ENCODE data around the gene SUN5. TPM values are rescaled to one million over a fixed set of nuclear protein-coding genes. Genes with fewer than 3 reads are reported as not detected.

SUN5 gene
- total and polyA plus RNA-seq, 2 donors (not counting 1 experiment from before 2014, with no cell fraction given): not detected

GRCh38 chr20:32960222-32960518, 44.1 kb downstream of the SUN5 start:
- Histone ChIP-seq H3K4me3 (ENCODE audit: control extremely low read depth in 1 of 5, extremely low read depth in 1 of 5, insufficient read depth in 1 of 5, low read depth in 2 of 5, low read length in 4 of 5) (no peak overlapping the region), H3K4me1 (ENCODE audit: control insufficient read depth in 2 of 2, insufficient read depth in 2 of 2, low read length in 2 of 2) (no peaks in the 10 kb centered on the region), H3K9ac (ENCODE audit: low read length) (no peak overlapping the region), H2AFZ (ENCODE audit: insufficient read depth, low read depth, low read length, poor library complexity, severe bottlenecking) (no peak overlapping the region), H3K27ac (ENCODE audit: low read length in 2 of 2) (no peak overlapping the region), H3K9me3 (ENCODE audit: control extremely low read depth in 1 of 3, control insufficient read depth in 2 of 3, insufficient read depth in 1 of 3, low read length in 2 of 3) (peaks cover 0 to 31% (median 25%) of the 10 kb centered on the region in 3 donors), H3K36me3 (replicated peaks in 1 of 2; ENCODE audit: control extremely low read depth in 1 of 2, control insufficient read depth in 1 of 2, extremely low read depth in 1 of 2, insufficient read depth in 2 of 2, low read length in 1 of 2) (no peaks in the 10 kb centered on the region), H3K79me2 (ENCODE audit: control insufficient read depth, insufficient read depth, low read length) (no peaks in the 10 kb centered on the region), H3K27me3 (replicated peaks in 1 of 4; ENCODE audit: control extremely low read depth in 1 of 4, control insufficient read depth in 3 of 4, insufficient read depth in 4 of 4, low read length in 3 of 4) (no peaks in the 10 kb centered on the region), H3K4me2 (replicated peaks; ENCODE audit: low read depth, low read length, poor library complexity, severe bottlenecking) (no peak overlapping the region), H4K20me1 (ENCODE audit: control insufficient read depth, insufficient read depth, low read length, poor library complexity, severe bottlenecking) (no peaks in the 10 kb centered on the region)
- no peaks in the 10 kb centered on the region for H3K4me1 Mint-ChIP-seq
- H3K4me3 Mint-ChIP-seq: no peak overlapping the region
- peaks cover 8% of the 10 kb centered on the region for H3K9me3 Mint-ChIP-seq (ENCODE audit: insufficient read depth)
- TF ChIP-seq EZH2 (IDR thresholded peaks at IDR 0.05; ENCODE audit: borderline replicate concordance, insufficient read depth, low read depth, low read length, poor library complexity, severe bottlenecking): no peak
- TF ChIP-seq CTCF (IDR thresholded peaks at IDR 0.05): no peak
- POLR2A ChIA-PET: no interaction called here
- H3K27ac Mint-ChIP-seq: no peak overlapping the region
- DNase-seq: no peak
- intact Hi-C loops (cut with micrococcal nuclease): no loop called here
- CTCF ChIA-PET: no interaction called here
- H3K27me3 Mint-ChIP-seq: no peaks in the 10 kb centered on the region
- no peak for ATAC-seq (ENCODE audit: low read depth)

DNA sequence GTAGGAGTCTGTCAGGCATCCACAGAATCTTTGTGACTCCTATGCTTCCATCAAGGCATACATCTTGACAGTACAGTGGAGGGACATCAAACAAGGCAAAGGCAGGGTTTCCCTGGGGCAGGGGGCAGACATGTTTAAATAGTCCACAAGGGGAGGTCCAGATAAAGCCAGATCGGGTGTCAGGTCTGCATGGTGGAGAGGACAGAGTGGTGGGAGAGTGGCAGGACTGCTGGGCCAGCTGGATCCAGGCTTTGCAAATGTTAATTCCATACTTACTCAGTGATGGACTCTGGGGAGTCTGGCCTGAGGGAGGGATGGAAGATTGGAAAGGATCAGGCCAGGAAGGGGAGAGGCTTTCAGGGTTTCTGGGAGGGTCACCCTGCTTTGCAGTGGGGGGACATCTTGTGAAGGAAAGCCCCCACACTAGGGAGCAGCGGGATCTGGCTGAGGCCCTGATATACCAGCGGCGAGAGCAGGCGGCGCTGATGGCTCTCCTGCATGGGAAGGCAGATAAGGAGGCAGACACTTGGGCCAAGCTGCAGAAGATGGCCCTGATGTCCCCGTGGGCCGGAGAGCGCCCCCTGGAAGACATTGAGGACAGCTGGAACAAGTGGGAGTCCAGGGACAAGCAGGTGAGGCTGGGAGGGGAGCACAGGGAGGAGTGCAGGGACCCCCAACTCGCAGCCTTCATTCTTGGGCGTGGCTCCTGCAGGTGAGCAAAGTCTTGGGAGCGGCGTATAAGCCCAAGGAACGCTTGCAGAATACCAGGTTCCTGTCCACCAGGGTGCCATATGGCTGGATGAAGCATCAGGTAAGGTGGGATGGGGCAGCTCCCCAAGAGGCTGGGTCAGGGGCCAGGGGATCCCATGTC, 44.6 kb downstream of the SUN5 start:
- ChIA-PET CTCF (no interaction called here), POLR2A (no interaction called here)
- H2AFZ ChIP-seq (ENCODE audit: insufficient read depth, low read depth, low read length, poor library complexity, severe bottlenecking): no peak overlapping the region
- WGBS (ENCODE audit: insufficient coverage): 94% methylated on average over 14 of the region's 14 CpGs
- no peak overlapping the region for H3K4me2 ChIP-seq (replicated peaks; ENCODE audit: low read depth, low read length, poor library complexity, severe bottlenecking)
- no peak overlapping the region for H3K4me3 ChIP-seq (ENCODE audit: control extremely low read depth in 1 of 5, extremely low read depth in 1 of 5, insufficient read depth in 1 of 5, low read depth in 2 of 5, low read length in 4 of 5)
- Mint-ChIP-seq H3K27me3 (peaks cover under 1% of the 10 kb centered on the region), H3K9me3 (ENCODE audit: insufficient read depth) (peaks cover 8% of the 10 kb centered on the region), H3K4me1 (no peaks in the 10 kb centered on the region), H3K27ac (no peak overlapping the region), H3K4me3 (no peak overlapping the region)
- H3K4me1 ChIP-seq (ENCODE audit: control insufficient read depth in 2 of 2, insufficient read depth in 2 of 2, low read length in 2 of 2): no peaks in the 10 kb centered on the region
- DNase-seq (no peak), ATAC-seq (ENCODE audit: low read depth) (no peak)
- no peaks in the 10 kb centered on the region for H3K79me2 ChIP-seq (ENCODE audit: control insufficient read depth, insufficient read depth, low read length)
- H3K27ac ChIP-seq (ENCODE audit: low read length in 2 of 2): no peak overlapping the region
- H3K27me3 ChIP-seq (replicated peaks in 1 of 4; ENCODE audit: control extremely low read depth in 1 of 4, control insufficient read depth in 3 of 4, insufficient read depth in 4 of 4, low read length in 3 of 4): no peaks in the 10 kb centered on the region
- peaks cover 0 to 33% (median 25%) of the 10 kb centered on the region in 3 donors for H3K9me3 ChIP-seq (ENCODE audit: control extremely low read depth in 1 of 3, control insufficient read depth in 2 of 3, insufficient read depth in 1 of 3, low read length in 2 of 3)
- intact Hi-C loops (cut with micrococcal nuclease): no loop called here
- no peaks in the 10 kb centered on the region for H4K20me1 ChIP-seq (ENCODE audit: control insufficient read depth, insufficient read depth, low read length, poor library complexity, severe bottlenecking)
- no peak overlapping the region for H3K9ac ChIP-seq (ENCODE audit: low read length)
- TF ChIP-seq CTCF (IDR thresholded peaks at IDR 0.05): no peak
- no peak for TF ChIP-seq EZH2 (IDR thresholded peaks at IDR 0.05; ENCODE audit: borderline replicate concordance, insufficient read depth, low read depth, low read length, poor library complexity, severe bottlenecking)
- H3K36me3 ChIP-seq (replicated peaks in 1 of 2; ENCODE audit: control extremely low read depth in 1 of 2, control insufficient read depth in 1 of 2, extremely low read depth in 1 of 2, insufficient read depth in 2 of 2, low read length in 1 of 2): no peaks in the 10 kb centered on the region

All from B cell (primary cell).